Neural progenitor cell (in vitro differentiated cells): ENCODE results near the gene HLA-DMA.

Source experiments
- CTCF ChIP-seq: fragments of 200-600 bp; sonication (generic); IDR thresholded peaks from 2 replicates; pipeline ENCODE4 v1.5.1; 2017; ENCODE audit warnings: antibody characterized with exemption, mild to moderate bottlenecking
- EZH2 ChIP-seq: fragments of 200-600 bp; sonication (generic); IDR thresholded peaks from 2 replicates; pipeline ENCODE4 v1.6.1; 2017; ENCODE audit warnings: antibody characterized with exemption, mild to moderate bottlenecking, moderate library complexity

- no peak for TF ChIP-seq CTCF
- no peak for TF ChIP-seq EZH2
Observed at GRCh38 chr6:32971242-32971580, 18.3 kb upstream of the HLA-DMA start.
